Measurements from ENCODE around the gene CLEC16A. TPM values are rescaled to one million over a fixed set of nuclear protein-coding genes. Genes with fewer than 3 reads are reported as not detected.

CLEC16A gene
- polyA plus RNA-seq, 1 donor: 27.0 TPM

DNA sequence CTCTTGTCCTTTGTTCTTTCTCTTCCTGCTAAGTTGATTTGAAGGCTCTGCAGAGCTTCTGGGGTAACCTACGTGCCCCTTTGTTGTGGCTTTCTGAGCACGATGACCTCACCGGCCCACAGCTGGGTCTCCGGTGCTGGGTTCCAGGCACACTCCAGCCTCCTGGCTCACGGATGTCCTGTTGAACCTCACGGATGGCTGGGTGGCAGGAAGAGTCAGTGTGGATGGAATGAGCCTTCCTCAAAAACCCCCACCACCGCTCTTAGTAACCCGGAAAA is 195.7 kb downstream of the CLEC16A start:
- no peak for DNase-seq

DNA sequence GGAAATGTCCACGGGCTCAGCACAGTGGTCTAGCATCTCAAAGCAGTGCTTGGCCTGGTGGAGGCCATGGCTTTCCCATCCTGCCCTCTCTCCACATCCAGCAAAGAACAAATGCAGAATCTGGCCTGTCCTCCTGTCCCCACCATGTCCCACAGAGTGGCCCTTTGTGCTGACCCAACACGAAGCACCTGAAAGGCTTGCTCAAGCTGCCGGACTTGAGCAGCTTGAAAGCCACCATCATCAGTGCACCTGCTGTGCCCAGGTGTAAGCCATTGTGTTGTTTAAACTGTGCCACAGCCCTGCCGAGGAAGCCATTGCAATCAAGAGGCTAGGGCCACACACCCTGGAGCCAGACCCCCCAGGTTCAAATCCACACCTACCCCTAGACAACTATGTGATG is 196.1 kb downstream of the CLEC16A start:
- no peak for DNase-seq

- DNase-seq: no peak
Observed at GRCh38 chr16:11140867-11141266, 196.5 kb downstream of the CLEC16A start.

GRCh38 chr16:11141409-11142260 is 197.3 kb downstream of the CLEC16A start:
- DNase-seq: no peak

DNA sequence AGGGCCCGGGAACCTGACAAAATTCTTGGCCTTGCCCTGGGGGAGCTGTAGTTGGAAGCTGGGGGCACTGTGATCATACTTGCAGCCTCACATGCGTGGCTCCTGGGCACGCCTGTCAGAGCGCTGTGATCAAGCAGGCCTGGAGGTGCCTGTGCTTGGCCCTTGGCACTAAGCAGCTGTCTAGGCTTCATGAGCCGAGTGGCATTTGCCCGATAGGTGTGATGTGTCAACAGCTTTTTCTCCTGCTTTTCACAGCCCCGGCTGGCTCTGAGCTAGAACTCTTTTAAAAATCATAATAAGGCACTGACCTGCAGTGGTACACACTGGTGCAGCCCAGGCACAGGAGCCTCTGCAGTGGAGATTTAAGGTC is 197.9 kb downstream of the CLEC16A start:
- no peak for DNase-seq

- DNase-seq: no peak
Observed at GRCh38 chr16:11142951-11143350, 198.6 kb downstream of the CLEC16A start.

DNA sequence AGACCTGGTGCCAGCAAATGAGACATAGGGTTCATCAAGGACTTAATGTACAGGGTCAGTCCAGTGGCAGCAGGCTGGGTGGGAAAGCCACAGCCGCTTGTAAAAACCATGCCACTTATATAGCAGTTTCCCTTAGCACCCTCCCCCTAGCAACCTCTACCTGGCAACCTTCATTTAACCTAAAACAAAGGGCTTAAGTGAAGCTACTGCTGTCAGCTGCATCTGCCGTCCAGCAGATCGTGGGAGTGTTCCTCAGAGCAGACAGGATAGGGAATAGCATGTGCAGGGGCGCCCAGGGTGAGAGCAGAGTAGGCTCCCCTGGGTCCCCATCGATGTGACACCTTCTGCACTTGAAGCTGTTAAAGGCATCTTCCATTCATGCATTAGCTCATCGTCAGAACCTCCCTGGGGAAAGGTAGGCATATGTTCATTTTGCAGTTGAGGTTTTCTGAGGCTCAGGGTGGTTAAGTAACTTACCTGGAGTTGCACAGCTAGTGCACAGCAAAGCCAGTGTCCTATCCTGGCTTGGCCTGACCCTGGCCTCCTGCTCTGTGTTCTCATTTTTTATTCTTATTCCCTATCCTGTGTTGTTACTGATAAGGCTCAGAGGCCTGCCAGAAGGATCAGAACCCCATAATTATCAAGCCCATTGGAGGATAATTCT is 199.1 kb downstream of the CLEC16A start:
- no peak for DNase-seq

- DNase-seq: no peak
Observed at GRCh38 chr16:11144122-11144521, 199.8 kb downstream of the CLEC16A start.

DNA sequence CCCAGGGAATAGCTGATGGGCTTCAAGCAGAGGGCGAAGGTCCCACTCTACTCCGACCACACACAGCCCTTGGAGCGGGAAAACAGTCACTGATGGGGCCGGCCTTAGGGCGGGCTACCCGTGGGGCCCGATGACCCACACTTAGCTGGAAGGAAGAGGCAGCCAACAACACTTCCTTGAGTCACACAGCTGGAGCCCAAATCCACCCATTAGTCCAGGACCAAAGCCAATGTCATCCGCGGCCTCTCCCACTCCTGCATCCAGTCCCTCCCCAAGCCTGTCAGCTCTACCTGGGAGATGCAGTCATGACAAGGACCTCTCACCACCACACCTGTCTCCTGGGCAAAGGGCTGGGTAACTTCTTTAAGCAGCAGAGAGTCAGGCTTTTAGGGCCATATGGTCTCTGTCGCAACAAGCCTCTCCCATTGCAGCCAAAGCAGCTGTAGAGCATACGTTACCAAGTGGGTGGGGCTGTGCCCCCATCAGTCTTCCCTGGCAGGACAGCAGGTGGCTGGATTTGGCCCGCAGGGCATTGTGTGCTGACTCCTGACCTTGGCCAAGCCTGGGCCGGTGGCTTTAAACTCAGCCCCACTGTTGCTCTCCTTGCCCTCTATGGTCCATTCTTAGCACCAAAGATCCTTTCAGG is 200.9 kb downstream of the CLEC16A start:
- DNase-seq: no peak

- DNase-seq: no peak
Observed at GRCh38 chr16:11145819-11146211, 201.5 kb downstream of the CLEC16A start.

DNA sequence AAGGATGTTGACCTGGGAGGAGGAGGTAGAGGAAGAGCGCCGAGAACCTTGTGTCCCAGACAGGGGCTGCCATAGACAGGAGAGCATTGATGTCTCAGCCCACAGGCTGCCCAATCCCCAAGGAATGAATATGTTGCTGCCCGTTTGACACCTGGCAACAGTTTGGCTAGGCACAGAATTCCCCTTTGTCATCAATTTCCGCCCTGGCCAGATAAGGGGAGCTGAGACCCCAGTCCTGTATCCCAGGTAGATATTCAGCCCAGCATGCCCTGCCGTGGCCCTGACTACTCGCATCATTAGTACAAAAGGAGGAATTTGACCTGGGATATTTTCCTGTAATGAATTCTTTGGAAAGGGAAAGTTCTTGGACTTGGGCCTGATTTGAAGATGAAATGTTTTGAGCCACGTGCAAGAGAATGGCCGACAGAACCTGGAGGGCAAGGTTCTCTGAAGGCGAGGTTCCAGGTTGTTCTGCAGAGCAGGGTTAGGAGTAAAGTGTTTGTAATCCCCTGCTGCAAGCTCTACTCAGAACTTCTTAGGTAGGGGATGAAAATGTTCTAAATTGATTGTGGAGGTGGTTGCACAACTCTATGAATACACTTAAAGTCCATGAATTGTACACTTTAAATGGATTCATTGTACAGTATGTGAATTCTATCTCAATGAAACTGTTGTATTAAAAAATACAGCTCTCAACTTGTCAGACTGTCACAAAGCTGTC is 202.8 kb downstream of the CLEC16A start:
- no peak for DNase-seq

GRCh38 chr16:11147754-11148444 is 203.5 kb downstream of the CLEC16A start:
- DNase-seq: no peak

GRCh38 chr16:11149011-11149616 is 204.8 kb downstream of the CLEC16A start:
- no peak for DNase-seq

DNA sequence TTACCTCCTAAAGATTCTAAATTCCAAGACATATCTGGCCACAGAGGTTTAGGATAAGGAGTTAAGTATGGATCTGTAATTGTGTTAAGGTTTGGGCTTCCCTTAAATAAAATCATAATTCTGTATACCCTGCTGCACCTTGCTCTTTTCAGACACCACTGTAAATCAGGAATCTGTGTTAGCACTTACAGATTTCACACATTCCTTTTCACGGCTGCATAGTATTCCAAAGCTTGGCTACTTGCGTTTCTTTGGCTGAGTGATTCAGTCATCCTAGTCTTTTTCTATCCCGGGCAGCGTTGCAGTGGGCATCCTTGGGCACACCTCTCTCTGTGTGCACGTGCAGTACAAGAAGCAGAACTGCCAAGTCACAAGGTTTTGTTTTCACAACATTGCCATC is 205.8 kb downstream of the CLEC16A start:
- no peak for DNase-seq

DNA sequence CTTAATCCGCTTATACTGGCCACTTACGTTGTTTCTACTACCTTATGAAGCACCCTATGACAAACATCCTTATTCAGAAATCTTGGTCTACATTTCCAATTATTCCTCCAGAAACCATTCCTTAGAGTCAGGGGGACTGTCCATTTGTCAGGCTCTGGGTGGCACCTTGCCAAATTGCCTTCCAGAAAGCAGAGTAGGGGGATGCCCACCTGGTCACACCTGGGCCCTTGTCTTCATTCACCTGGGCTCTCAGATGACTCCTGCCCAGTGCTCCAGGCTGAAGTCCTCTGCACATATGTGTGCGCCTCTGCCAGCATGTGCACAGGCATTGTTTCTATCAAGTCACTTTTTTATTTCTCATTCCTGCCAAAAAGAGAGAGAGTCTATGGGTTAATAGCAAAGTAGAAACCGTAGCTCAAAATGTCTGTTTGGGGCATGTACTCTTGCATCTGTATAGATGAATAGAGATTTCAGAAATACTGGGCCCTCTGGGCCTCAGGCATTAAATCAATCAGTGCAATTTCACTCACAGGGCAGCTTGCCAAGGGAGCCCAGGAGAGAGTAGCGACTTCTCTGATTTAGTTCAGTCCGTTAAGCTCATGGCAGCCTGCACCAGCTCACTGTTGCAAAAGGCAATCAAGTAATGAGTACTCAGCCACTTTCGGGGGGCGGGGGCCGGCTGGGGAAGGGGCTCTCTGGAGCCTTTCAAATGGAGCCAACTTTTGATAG is 207.0 kb downstream of the CLEC16A start:
- DNase-seq: no peak

DNA sequence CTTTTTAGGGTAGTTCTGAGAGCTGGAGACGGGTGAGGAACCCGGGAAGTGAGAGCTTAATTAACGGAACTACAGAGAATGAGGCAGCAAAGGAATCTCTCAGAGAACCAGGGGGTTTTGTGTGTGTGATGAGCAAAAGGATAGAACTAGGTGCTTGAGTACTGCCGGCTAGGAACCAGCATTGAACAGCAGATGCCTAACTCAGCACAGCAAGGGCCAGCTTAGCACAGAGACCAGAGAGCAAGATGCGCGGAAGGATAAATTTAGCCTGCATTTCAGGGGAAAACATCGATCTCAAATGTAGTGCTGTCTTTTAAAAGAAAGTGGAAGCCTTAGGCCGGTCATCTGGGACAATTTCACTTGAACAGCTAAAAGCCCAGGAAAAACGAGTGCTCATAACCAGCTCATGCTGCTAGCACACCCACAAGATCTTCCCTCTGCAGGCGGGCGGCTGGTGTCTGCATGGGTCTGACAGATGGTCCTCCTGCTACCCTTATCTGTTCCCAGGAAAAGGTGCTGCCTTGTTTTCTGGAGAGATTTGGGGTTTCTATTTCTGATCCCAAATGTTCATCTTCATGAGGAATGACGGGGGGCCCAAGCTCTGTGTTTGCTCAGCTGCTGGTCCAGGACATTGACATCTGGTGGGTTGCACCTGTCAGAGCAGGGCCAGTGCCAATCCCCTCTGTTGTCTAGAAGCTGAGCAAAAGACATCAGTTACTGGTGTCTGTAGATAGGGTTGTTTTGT is 207.7 kb downstream of the CLEC16A start:
- DNase-seq: no peak

GRCh38 chr16:11152677-11153331 is 208.4 kb downstream of the CLEC16A start:
- DNase-seq: no peak

DNA sequence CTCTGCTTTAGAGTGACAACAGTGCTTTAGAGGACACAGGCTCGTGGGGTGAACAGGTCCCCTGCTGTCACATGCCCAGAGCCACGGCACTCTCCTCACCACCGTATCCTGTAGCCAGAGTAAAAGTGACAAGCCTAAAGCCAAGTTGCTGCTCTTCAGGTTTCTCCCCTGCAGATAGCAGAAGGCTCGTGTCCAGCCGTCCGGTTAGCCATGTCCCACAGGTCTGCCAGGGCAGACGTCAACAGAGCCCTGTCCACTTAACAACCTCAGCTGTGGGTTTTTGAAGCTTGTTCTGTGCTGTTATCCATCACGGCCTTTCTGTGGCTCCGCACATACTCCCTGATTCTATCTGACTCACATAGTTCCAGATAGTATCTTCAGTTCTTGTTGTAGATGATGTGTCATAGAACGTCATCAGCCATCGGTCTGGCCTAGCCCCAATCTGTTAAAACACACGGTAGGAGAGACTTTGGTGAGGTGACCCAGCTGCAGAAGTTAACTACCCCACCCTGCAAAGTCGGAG is 211.0 kb downstream of the CLEC16A start:
- no peak for DNase-seq

DNA sequence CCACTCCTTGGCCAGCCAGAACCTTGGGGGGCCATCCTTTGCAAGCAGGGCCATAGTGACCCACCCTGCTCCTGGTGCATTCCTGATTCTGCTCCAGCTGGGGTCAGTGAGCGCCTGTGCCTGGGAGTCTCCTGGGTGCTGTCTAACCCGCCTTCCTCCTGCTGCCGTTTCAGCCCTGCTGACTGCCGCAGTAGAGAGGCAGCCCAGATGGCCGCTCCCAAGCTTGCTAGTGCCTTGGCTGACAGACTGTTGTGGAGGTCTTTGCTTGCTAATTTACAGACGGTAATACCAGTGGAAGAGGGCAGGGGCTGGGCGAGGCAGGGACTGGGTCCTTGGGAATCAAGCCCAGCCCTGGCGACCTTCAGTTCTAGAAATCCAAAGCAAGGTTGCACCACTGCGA is 212.0 kb downstream of the CLEC16A start:
- DNase-seq: no peak

DNA sequence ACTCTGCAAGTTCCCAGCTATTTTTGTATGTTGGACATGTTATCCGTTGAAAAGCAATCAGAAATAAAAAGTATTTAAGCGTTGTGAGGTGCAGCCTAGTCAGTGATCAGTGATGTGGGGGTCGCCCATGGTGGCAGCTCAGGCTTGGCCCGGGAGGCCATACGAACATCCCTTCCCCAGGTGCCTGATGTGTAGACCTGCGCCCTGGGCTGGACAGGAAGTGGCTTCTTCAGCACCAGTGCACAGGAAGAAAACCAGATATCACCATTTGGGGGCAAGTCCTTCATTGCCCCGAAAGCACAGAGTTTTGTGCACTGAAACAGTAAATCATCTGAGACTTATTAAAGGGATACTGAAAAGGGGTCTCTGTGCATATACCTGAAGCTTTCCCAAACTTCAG is 212.8 kb downstream of the CLEC16A start:
- no peak for DNase-seq
